ENCODE data around the gene NRDC.
"Not testable (repeated sequence)": the region's sequence is repeated elsewhere in the genome, so short reads cannot be mapped to it uniquely, and the experiment has no call there.

NRDC gene

DNA sequence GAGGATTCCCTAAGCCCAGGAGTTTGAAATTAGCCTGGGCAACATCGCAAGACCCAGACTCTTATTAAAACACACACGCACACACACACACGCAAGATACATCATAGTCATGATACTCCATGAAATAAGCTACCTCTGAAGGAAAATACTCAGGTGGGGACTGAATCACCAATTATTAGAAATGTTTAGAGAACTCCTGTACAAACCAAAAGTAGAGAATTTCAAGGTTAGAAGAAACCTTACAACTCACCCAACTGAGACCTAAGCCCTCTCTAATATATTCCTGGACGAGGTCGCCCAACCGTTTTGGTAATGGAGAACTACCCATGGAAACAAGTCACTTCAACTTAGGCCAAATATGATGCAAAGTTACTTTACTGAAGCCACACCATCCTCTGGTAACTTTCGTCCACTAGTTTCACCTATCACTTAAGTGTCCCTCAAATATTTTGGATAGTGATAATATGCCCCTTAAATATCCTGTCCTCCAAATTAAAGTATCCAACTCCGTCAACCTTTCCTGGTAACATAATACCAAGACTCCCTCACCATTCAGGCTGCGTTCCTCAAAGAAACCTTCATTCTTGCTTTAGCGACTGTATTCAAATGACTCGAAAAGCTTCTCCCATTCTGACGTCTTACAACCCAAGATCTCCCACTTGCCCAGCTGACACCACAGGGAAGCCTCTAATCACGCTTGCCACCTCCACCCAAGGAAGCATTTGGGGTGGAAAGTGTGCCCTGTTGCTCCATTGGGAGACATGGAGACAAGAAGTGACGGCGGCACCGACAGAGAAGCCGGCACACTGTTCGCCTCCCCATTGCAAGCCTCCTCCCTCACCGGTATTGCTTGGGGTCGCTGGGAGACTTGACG is 856 bp downstream of the NRDC start:
- DNase-seq, result no peak

- no peak for DNase-seq
These were observed 2.7 kb downstream of the NRDC start for GRCh38 chr1:51875836-51876235.

DNA sequence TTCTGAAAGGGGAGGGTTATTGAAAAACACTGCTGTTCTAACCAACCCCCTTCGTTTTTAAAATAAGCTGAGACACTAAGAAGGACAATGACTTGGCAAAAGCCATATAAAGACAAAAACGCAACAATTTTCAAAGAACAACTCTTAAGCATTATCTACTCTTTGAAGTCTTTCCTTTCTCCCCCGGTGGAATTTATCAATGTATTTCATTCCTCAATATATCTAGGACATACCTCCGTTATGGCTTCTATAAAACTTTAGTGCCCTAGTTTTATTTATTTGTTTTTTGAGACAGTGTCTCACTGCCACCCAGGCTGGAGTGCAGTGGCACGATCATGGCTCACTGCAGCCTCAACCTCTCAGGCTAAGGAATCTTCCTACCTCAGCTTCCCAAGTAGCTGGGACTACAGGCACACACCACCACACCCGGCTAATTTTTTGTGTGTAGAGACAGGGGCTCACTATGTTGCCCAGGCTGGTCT is 3.2 kb downstream of the NRDC start:
- no peak for DNase-seq

DNA sequence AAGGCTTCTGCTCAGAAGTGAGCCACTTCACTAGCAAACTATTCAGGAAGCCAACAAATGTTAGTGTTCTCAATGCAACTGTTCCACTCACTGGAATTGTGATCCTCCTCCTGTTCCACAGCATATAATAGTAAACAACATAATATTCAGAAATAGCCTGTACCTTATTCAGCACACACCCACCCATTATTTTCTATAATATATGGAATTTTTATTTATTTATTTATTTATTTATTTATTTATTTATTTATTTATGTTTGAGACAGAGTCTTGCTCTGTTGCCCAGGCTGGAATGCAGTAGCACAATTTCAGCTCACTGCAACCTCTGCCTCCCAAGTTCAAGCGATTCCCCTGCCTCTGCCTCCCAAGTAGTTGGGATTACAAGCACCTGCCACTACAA is 5.3 kb downstream of the NRDC start:
- DNase-seq, result not testable (repeated sequence)

- no peak for DNase-seq
These were observed 7.1 kb downstream of the NRDC start for GRCh38 chr1:51871351-51871975.

DNA sequence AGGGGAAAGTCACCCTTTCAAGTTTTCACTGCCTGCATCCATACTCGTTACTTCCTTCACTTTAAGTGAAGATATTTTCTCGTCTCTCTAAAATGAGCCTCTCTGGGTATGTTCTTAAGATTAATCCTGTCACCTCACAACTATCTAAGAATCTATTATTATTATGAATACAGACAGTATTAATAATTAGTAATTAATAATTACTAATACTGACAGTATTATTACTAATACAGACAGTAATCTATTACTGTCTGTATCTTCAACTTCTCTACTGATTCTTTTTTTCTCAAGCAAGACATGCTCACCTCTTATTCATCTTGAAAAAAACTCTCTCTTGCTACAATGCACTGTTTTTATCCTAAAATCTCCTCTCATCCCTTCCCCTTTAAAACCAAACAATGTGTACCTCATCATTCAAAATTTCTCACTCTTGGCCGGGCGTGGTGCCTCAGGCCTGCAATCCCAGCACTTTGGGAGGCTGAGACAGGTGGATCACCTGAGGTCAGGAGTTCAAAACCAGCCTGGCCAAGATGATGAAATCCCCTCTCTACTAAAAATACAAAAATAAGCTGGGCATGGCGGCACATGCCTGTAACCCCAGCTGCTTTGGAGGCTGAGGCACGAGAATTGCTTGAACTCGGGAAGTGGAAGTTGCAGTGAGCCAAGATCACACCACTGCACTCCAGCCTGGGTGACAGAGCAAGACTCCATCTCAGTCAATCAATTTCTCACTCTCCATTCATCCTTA is 7.8 kb downstream of the NRDC start:
- no peak for DNase-seq

DNA sequence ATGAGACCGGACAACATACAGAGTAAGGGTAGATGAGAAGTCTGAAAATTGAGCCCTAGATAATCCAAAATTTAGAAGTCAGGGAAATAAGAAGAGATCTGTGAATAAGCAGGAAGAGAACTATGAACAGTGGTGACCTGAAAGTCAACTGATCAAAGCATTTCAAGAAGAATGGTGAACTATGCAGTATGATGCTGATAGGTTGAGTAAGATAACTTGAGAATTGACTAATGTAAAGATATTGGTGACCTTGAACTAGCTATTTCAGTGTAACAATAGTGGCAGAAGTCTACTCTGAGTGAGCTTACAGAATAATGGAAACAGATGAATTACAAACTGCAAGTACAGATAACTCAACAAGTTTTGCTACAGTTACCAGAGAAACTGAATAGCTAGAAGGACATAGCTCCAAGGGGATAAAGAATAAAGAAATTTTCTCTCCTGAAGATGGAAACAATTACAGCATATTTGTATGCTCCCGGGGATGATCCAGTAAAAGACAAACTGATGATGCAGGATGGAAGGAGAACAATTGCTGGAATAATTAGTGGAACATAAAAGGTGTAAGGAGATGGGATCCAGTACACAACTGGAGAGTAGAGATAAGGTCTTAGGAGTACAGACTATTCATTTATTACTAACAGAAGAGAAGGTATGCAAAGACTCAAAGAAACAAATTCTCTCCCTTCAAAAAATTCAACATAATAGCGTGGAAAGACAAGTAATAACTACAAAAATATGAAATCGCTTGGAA is 10.9 kb downstream of the NRDC start:
- DNase-seq, result no peak

GRCh38 chr1:51863384-51863783 is 15.1 kb downstream of the NRDC start:
- DNase-seq, result no peak

- no peak for DNase-seq
These were observed 16.9 kb downstream of the NRDC start for GRCh38 chr1:51861669-51862068.

DNA sequence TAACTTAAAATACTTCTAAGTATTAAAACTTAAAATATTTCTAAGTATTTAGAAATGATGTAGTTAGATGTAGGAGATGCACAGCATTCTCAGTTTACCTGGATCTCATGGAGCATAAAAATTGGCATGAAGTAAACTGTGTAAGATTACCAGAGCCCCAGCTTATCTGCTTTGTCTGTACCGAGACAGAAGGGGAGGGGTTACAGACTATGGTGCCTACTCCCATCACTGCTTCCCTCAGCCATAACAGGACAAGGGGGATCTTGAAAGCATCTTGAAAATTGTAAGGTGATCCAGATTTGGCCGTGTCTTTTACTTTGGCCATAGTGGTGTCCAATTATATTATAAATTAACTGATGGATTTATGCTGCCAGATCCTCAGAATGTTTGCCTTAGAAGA is 18.8 kb downstream of the NRDC start:
- no peak for DNase-seq

DNA sequence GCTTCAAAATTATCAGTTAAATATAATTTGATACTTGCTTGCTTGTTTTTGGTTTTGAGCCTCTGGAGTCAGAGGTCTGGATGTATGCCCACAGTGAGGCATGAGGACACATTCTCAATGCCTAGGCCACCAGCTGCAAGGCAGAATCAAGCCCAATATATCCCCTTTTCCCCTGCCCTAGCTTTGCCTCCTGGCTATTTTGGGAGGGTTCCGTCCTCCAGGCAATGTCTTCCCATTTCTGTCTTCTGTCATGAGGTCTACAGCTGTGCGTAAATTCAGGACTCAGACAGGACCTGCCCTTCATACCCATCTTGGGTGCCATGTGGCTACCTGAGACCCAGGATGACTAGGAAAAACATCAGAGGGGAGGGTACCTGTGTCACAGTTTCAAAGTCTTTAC is 19.2 kb downstream of the NRDC start:
- no peak for DNase-seq

- no peak for DNase-seq
These were observed 19.6 kb downstream of the NRDC start for GRCh38 chr1:51858892-51859291.

DNA sequence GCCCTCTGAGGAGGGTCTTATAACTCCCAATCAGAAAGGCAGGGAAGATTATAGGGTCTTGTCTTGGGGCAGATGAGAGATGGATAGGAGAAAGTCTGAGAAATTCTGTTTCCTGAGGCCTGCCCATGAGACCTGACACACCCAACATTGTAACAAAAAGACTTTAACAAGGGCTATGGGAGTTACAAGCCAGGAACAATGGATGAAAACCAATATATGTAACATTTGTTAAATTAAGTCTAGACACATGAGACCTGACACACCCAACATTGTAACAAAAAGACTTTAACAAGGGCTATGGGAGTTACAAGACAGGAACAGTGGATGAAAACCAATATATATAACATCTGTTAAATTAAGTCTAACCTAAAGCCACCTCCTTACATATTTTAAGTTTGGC is 21.8 kb downstream of the NRDC start:
- DNase-seq, result no peak

DNA sequence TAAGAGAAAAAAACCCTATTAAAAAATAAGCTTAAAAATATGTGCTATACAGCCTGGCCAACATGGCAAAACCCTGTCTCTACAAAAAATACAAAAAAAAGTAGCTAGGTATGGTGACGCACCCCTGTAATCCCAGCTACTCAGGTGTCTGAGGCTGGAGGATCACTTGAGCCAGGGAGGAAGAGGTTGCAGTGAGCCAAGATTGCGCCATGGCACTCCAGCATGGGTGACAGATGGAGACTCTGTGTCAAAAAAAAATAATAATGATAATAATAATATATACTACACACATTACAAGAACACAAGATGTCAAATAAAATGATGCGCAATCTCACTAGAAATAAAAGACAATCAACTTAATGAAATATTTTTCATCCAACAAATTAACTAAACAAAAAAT is 22.9 kb downstream of the NRDC start:
- DNase-seq, result no peak

DNA sequence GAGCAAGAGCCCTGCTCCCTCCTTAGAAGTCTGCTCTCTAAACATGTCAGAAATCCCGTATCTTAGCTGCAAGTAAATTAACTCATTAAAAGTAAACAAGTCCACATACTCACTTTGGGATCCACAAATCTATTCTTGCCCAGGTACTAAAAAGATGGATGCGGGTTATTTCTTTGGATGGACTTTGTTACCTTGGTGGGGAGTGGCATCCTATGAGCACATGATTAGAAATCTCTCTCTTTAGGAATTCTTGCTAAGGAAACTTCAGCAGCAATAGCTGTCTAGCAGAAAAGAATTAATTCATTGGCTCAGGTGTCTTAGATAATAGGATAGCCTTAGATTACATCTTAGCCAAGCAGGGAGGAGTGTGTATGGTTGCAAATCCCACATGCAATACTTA is 25.2 kb downstream of the NRDC start:
- DNase-seq, result no peak

- no peak for DNase-seq
These were observed 26.6 kb downstream of the NRDC start for GRCh38 chr1:51851882-51852396.

GRCh38 chr1:51850420-51851223 is 27.9 kb downstream of the NRDC start:
- peak; percentile 20 for DNase-seq

DNA sequence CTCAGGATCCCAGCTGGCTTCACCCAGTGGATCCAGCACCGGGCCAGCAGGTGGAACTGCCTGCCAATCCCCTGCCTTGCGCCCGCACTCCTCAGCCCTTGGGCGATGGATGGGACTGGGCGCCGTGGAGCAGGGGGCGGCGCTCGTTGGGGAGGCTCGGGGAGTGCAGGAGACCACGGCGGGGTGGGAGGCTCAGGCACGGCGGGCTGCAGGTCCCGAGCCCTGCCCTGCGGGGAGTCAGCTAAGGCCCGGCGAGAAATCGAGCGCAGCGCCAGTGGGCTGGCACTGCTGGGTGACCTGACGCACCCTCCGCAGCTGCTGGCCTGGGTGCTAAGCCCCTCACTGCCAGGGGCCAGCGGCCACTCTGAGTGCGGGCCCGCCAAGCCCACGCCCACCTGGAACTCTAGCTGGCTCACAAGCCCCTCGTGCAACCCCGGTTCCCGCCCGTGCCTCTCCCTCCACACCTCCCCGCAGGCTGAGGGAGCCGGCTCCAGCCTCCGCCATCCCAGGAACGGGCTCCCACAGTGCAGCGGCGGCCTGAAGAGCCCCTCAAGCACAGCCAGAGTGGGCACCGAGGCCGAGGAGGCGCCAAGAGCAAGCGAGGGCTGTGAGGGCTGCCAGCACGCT is 31.1 kb downstream of the NRDC start:
- DNase-seq, result no peak

DNA sequence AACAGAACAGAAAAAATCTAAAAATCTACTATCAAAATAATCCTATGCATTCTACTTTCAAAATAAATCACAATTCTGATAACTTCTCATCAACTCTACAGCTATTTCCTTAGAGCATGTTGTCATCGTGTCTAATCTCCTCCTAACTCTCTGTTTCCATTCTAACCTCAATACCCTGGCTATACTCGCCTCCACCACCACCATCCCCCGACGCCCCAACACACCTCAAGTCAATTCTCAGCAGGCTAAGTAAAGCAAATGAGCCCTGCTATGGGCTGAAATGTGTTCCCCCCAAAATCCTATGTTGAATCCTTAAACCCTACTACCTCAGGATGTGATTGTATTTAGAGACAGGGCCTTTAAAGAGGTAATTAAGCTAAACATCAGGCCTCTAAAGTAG is 34.6 kb downstream of the NRDC start:
- DNase-seq, result no peak

DNA sequence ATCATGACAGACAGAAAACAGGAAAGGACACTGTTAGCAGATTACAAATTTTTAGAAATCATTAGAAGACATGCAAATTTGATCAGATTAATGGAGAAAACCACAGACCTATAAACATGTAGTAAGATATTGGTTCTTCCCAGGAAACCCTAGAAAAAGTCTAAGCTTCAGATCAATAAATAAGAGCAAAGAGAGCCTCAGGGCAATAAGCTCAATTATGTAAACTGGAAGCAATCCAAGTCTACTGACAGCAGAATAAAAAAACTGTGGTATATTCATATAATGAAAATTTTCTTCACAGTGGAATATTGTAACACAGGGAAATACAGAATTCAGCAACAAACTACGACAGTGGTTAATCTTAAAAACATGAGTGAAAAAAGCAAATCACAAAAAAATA is 36.3 kb downstream of the NRDC start:
- DNase-seq, result no peak

GRCh38 chr1:51840743-51841461 is 37.6 kb downstream of the NRDC start:
- DNase-seq, result no peak
